Activated T-cell treated with anti-CD3 and anti-CD28 coated beads for 4 hours (primary cell): Measurements from ENCODE around the gene RHBDD2.
"Not testable (repeated sequence)": the region's sequence is repeated elsewhere in the genome, so short reads cannot be mapped to it uniquely, and the experiment has no call there.

ENCODE experiments used
- DNase-seq: peaks from one replicate; pipeline ENCODE4 v3.0.0-alpha.2; 2020

Gene RHBDD2

DNA sequence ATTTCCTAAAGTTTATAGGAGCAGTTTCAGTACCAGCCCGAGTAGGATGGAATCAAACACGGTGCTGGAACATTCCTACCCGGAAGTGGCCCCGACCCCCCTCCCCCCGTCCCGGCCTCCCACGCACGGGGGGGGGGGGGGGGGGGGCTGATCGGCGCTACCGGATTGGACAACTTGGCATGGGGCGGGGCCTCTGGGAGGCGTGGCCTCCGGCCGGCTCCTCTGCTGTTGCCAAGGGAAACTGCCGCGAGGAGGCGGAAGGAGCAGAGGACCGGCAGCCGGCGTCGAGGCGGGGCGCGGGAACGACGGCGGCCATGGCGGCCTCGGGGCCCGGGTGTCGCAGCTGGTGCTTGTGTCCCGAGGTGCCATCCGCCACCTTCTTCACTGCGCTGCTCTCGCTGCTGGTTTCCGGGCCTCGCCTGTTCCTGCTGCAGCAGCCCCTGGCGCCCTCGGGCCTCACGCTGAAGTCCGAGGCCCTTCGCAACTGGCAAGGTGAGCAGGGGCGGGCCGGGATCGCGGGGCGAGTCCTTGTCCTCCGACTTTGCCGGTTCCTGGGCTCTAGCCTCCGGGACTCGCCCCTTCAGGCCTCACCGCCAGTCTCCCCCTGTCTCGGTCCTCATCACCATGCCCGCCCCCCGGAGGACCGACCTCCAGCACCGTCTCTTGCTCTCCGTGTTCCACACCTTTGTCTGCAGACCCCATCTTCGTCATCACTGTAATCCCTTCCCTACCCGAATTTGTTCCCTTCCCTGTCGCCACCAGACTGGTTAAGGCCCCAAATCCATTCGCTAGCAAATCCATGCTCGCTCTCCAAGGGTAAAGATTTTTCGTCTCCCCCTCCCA lies at the start of gene RHBDD2:
RHBDD2 (plus strand) TSS at position 266 of the 843 bp plus-strand sequence; CDS start at position 315, 49 bp downstream.
- DNase-seq, result peak; percentile 94

GRCh38 chr7:75829656-75830055 lies 49.2 kb upstream of the RHBDD2 start:
- not testable (repeated sequence) for DNase-seq

- no peak for DNase-seq
These were observed 47.9 kb upstream of the RHBDD2 start for GRCh38 chr7:75830978-75831377.

DNA sequence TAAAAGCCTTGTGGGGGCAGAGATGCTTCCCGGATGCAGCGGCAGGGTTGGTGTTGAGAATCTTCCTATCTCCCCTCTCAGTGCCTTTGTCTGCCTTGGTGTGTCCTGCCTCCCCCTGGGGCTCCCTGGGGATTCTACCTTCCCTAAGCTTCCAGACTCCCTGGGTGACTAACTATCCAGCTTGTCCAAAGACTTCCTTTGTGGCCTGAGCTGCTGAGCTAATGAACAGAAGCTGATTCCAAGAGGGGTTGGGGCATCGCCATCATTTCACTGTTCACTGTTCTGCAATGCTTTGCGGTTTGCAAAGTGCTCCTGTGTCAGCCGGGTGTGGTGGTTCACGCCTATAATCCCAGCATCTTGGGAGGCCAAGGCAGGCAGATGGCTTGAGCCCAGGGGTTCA lies 45.2 kb upstream of the RHBDD2 start:
- DNase-seq, result not testable (repeated sequence)

- DNase-seq, result no peak
These were observed 43.0 kb upstream of the RHBDD2 start for GRCh38 chr7:75835688-75836285.

- DNase-seq, result no peak
These were observed 42.0 kb upstream of the RHBDD2 start for GRCh38 chr7:75836798-75837197.

GRCh38 chr7:75838281-75838930 lies 40.4 kb upstream of the RHBDD2 start:
- not testable (repeated sequence) for DNase-seq

GRCh38 chr7:75840029-75840428 lies 38.8 kb upstream of the RHBDD2 start:
- DNase-seq, result no peak

- no peak for DNase-seq
These were observed 35.9 kb upstream of the RHBDD2 start for GRCh38 chr7:75842836-75843446.

- DNase-seq, result no peak
These were observed 35.2 kb upstream of the RHBDD2 start for GRCh38 chr7:75843613-75844116.

GRCh38 chr7:75844158-75844557 lies 34.7 kb upstream of the RHBDD2 start:
- no peak for DNase-seq

DNA sequence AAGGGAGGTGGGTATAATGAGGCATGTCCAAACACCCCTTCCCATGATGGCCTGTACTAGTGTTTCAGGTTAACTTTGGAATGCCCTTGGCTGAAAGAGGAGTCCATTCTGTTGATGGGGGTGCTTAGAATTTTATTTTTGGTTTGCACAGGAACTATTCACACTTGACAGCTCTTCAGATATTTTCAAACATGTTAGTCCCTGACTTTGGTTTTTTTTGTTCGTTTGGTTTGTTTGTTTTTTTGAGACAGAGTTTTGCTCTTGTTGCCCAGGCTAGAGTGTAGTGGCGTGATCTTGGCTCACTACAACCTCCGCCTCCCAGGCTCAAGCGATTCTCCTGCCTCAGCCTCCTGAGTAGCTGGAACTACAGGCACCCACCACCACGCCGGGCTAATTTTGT lies 33.7 kb upstream of the RHBDD2 start:
- DNase-seq, result not testable (repeated sequence)

DNA sequence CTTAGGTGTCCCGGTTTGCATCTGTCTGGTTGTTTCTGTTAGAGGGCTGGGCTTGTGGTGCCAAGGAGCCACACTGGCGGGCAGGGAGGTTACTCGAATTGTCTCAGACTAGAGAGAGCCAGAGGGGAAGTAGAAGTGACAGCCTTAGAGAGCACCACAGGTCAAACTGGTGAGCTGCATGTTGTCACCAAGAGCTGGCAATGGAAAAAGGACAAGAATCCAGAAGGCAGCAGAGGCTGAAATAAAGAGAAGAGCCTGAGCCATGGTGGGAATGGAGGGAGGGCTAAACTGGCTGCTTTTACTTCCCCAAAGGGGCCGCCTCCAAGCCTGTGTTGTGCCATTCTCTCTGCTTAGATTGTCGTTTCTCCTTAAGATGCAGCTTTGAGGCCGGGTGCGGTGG lies 31.1 kb upstream of the RHBDD2 start:
- no peak for DNase-seq

DNA sequence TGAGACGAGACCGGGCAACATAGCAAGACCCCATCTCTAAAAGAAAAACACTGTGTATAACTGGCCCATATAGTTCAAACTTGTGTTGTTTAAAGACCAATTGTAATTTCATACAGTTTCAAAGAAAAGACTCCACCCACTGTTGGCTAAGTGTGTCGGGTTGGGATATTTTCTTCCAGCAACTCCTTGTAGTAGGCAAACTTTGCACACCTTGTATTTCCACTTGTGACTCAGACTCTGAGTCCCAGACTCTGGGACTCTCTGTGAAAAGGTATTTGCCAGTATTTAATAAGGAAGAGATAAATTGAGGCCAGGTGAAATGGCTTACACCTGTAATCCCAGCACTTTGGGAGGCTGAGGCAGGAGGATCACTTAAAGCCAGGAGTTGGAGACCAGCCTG lies 29.3 kb upstream of the RHBDD2 start:
- no peak for DNase-seq

- DNase-seq, result no peak
These were observed 28.6 kb upstream of the RHBDD2 start for GRCh38 chr7:75850235-75850634.

DNA sequence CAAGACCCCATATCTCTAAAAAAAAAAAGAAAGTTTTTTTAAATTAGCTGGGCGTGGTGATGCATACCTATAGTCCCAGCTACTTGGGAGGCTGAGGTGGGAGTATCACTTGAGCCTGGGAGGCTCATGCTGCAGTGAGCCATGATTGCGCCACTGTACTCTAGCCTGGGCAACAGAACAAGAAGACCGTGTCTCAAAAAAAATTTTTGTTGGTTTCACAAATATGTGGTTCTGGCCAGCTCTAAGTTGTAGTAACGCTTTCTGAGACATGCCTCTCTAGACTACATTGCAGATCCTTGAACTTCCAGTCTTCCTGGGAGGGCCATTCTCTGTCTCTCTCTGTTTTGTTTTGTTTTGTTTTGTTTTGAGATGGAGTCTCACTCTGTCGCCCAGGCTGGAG lies 24.6 kb upstream of the RHBDD2 start:
- no peak for DNase-seq

- DNase-seq, result not testable (repeated sequence)
These were observed 24.0 kb upstream of the RHBDD2 start for GRCh38 chr7:75854813-75855345.

DNA sequence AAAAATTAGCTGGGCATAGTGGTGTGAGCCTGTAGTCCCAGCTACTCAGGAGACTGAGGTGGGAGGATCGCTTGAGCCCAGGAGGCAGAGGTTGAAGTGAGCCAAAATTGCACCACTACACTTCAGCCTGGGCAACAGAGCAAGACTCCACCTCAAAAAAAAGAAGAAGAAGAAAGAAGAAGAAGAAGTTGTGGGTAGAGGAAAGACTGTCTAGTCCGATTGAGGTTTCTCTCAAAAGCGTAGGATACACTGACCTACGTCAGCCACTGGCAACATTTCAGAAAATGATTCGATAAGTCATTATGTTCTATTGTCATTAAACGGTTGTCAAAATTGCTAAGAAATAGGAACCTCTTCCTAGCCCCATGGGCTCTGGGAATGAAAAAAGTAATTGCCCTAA lies 22.3 kb upstream of the RHBDD2 start:
- DNase-seq, result no peak

- DNase-seq, result no peak
These were observed 20.4 kb upstream of the RHBDD2 start for GRCh38 chr7:75858410-75858809.

- DNase-seq, result no peak
These were observed 17.2 kb upstream of the RHBDD2 start for GRCh38 chr7:75861636-75862035.

DNA sequence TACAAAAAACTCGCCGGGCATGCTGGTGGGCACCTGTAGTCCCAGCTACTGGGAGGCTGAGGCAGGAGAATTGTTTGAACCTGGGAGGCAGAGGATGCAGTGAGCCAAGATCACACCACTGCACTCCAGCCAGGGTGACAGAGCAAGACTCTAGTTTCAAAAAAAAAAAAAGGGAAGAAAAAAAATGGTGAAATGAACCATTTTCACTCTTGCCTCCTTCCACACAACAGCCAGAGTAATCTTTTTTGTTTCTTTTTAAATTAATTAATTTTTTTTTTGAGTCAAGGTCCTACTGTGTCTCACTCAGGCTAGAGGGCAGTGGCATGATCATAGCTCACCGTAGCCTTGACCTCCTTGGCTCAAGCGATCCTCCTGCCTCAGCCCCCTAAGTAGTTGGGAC lies 14.6 kb upstream of the RHBDD2 start:
- not testable (repeated sequence) for DNase-seq

GRCh38 chr7:75866114-75866488 lies 12.7 kb upstream of the RHBDD2 start:
- DNase-seq, result no peak
